Tibial nerve (tissue), 4 donors: ENCODE measurements around the gene ARHGEF28. TPM values are rescaled to one million over a fixed set of nuclear protein-coding genes. Genes with fewer than 3 reads are reported as not detected.

ENCODE experiments used
- DNase-seq, 2 donors: peaks; one replicate each; pipeline ENCODE4 v3.0.0-alpha.2; 2019; ENCODE audit warnings: low spot score in 2 of 2
- H3K27ac ChIP-seq, 4 donors: fragments of 200-600 bp; sonication (generic) in 3 of 4; one replicate each; pipeline ENCODE4 v1.5.1; 2017 to 2019; ENCODE audit warnings: mild to moderate bottlenecking in 1 of 4
- H3K27me3 ChIP-seq, 2 donors: fragments of 200-600 bp; sonication (generic) in 1 of 2; one replicate each; pipeline versions ENCODE4 v1.5.1 to v1.6.0; 2017 to 2019
- H3K36me3 ChIP-seq, 3 donors: fragments of 200-600 bp; sonication (generic); one replicate each; pipeline ENCODE4 v1.5.1; 2018 to 2019
- H3K4me1 ChIP-seq, 4 donors: fragments of 200-600 bp; sonication (generic) in 3 of 4; one replicate each; pipeline ENCODE4 v1.5.1; 2017 to 2019
- H3K4me3 ChIP-seq, 4 donors: fragments of 200-600 bp; sonication (generic) in 3 of 4; one replicate each; pipeline ENCODE4 v1.5.1; 2017 to 2019; ENCODE audit warnings: mild to moderate bottlenecking in 1 of 4, moderate library complexity in 1 of 4
- H3K9me3 ChIP-seq, 4 donors: fragments of 200-600 bp; sonication (generic) in 3 of 4; one replicate each; pipeline ENCODE4 v1.5.1; 2017 to 2019
- EP300 ChIP-seq, 2 donors: sonication (generic); formaldehyde crosslinking; IDR thresholded peaks; one replicate each; pipeline ENCODE4 v1.6.1; 2017; ENCODE audit warnings: antibody characterized with exemption in 2 of 2, mild to moderate bottlenecking in 1 of 2
- POLR2A ChIP-seq, 2 donors: fragments of 450-650 bp; IDR thresholded peaks; one replicate each; pipeline ENCODE4 v1.6.1; 2017; ENCODE audit warnings: antibody characterized with exemption in 2 of 2, mild to moderate bottlenecking in 2 of 2, moderate library complexity in 2 of 2
- WGBS, 2 donors: methylation state at CpG; one replicate each; pipeline ENCODE4 v1.1.5; 2018; 5-methylcytosine and 5-hydroxymethylcytosine counted together
- total RNA-seq, 4 donors: library from RNA; depleted of rRNA; stranded (reverse); fragments of >200 nt; gene quantifications; one replicate each; pipeline ENCODE4 v1.1.0, GENCODE V29; 2016
- TF ChIP-seq, protein P1 (sequence below), 5 experiments: fragments of 200-600 bp in 3 of 5; fragments of 450-650 bp in 2 of 5; sonication (generic) in 3 of 5; IDR thresholded peaks; one replicate each; pipeline ENCODE4 v1.5.1; 2016 to 2019; ENCODE audit warnings: antibody characterized with exemption in 5 of 5, mild to moderate bottlenecking in 3 of 5, moderate library complexity in 2 of 5

ARHGEF28 gene
- total RNA-seq, 4 donors from 2014 or later: 66.0 to 83.9 (median 72.5) TPM

DNA sequence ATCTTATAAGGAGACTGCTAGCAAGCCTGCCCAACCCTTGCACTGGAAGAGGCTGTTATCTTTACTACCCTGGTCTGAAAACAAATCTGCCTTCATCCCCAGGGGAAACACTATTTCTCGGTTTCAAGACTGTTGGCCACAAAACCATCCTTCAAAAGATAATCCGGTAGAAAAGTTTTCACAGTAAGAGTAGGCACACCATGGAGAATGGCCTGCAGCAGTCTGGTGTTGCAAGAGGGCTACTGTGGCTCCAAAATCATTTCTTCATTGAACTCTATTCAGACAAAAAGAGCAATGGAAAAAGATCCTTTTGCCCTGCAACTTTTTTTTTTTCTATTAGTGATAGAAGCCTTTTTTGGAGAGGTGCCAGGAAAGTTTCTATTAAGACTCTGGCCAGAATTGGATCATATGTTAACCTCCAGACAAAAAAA, 163.9 kb downstream of the ARHGEF28 start:
- Histone ChIP-seq H3K27me3 (no peaks in the 10 kb centered on the region), H3K4me3 (no peak overlapping the region), H3K9me3 (no peaks in the 10 kb centered on the region), H3K4me1 (peaks cover 0 to 44% (median 2%) of the 10 kb centered on the region in 4 donors), H3K27ac (peak overlapping the region in 1 of 4 donors; percentile 1), H3K36me3 (no peaks in the 10 kb centered on the region)
- TF ChIP-seq POLR2A (IDR thresholded peaks at IDR 0.05) (no peak), EP300 (IDR thresholded peaks at IDR 0.05) (no peak)
- TF ChIP-seq, protein P1, sequence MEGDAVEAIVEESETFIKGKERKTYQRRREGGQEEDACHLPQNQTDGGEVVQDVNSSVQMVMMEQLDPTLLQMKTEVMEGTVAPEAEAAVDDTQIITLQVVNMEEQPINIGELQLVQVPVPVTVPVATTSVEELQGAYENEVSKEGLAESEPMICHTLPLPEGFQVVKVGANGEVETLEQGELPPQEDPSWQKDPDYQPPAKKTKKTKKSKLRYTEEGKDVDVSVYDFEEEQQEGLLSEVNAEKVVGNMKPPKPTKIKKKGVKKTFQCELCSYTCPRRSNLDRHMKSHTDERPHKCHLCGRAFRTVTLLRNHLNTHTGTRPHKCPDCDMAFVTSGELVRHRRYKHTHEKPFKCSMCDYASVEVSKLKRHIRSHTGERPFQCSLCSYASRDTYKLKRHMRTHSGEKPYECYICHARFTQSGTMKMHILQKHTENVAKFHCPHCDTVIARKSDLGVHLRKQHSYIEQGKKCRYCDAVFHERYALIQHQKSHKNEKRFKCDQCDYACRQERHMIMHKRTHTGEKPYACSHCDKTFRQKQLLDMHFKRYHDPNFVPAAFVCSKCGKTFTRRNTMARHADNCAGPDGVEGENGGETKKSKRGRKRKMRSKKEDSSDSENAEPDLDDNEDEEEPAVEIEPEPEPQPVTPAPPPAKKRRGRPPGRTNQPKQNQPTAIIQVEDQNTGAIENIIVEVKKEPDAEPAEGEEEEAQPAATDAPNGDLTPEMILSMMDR (IDR thresholded peaks at IDR 0.05): no peak
- DNase-seq: no peak
- 34 to 59% methylated on average over 2 of the region's 2 CpGs for WGBS, 2 donors

DNA sequence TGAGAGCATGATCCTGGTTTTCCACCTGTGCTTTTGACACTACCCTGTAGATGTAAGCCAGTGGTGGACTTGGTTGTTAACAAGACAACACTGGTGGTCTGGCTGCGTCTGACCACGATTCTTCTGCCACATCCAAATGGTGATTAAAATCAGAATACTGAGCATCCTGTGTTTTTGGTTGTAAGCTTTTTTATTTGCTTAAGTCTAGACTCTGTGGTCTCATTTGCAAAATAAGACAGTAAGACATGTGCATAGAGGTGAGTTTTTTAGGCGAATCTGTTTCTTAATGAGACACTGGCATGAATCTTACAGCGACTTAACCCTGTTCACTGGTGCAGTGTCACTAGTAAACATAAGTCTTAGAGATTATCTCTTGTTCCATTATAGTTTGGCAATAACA, 165.4 kb downstream of the ARHGEF28 start:
- no peak overlapping the region for H3K4me3 ChIP-seq
- H3K27me3 ChIP-seq: no peaks in the 10 kb centered on the region
- H3K9me3 ChIP-seq: no peaks in the 10 kb centered on the region
- DNase-seq: no peak
- H3K27ac ChIP-seq: peak overlapping the region in 1 of 4 donors; percentile 4
- WGBS, 2 donors: 78 to 83% methylated on average over 4 of the region's 4 CpGs
- H3K36me3 ChIP-seq: no peaks in the 10 kb centered on the region
- TF ChIP-seq, protein P1 (IDR thresholded peaks at IDR 0.05): no peak
- TF ChIP-seq EP300 (IDR thresholded peaks at IDR 0.05) (no peak), POLR2A (IDR thresholded peaks at IDR 0.05) (no peak)
- H3K4me1 ChIP-seq: peaks cover 0 to 53% (median 2%) of the 10 kb centered on the region in 4 donors

DNA sequence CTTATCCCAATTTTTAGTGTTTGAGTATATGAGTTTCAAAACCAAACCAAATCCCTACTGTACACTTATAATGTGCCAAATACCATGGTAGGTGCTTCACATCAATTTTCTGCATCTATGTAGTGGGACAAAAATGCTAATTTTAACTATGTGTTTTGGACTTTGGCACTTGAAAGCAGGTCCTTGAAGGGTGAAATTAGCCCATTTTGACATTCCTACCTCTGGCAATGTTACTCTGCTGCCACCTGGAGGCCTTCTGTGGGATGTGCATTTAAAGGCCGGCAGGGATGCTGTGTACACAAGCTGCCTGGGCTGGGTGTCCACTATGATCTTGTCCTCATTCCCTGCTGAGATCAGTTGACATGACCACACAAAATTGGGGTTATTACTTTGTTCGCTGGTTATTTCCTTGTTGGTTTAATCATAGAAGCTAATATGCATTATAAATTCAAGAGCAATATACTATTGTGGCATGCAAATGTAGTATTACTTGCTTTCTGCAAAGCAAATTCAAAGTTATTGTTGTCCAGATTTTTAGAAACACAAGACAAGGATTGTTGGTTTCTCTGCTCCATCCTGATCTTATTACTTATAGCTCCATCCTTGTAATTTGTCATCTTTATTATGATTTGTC, 166.8 kb downstream of the ARHGEF28 start:
- Histone ChIP-seq H3K4me1 (peaks cover 0 to 55% (median 2%) of the 10 kb centered on the region in 4 donors), H3K4me3 (no peak overlapping the region), H3K27me3 (no peaks in the 10 kb centered on the region), H3K36me3 (no peaks in the 10 kb centered on the region), H3K9me3 (no peaks in the 10 kb centered on the region), H3K27ac (no peak overlapping the region)
- no peak for TF ChIP-seq EP300 (IDR thresholded peaks at IDR 0.05)
- TF ChIP-seq, protein P1 (IDR thresholded peaks at IDR 0.05): peak; percentile 90 to 97 (median 94)
- 0 to 4% methylated on average over 2 of the region's 2 CpGs for WGBS, 2 donors
- DNase-seq: peak; percentile 71 to 90

DNA sequence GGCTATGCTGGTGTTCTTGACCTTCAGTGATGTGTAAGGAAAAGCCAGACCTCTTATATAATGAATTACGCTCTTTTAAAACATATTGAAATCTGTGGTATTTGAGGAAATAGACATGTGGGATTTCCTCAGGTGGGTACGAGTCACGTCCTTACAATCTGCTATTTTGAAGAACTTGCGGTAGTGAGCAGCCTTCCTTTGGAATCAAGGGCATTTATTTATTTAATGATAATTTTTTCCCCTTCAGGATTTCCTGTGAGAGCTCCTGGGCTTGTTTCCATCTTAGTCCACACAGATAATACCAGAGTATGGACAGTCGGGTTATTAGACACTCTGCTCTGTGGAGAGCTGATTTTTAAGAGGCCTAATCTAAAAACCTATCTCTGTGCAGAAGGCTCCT, 167.9 kb downstream of the ARHGEF28 start:
- TF ChIP-seq, protein P1 (IDR thresholded peaks at IDR 0.05): no peak
- TF ChIP-seq POLR2A (IDR thresholded peaks at IDR 0.05): no peak
- TF ChIP-seq EP300 (IDR thresholded peaks at IDR 0.05): no peak
- H3K27me3 ChIP-seq: no peaks in the 10 kb centered on the region
- 80 to 90% methylated on average over 5 of the region's 5 CpGs for WGBS, 2 donors

More for the DNA sequence above, 167.9 kb downstream of the ARHGEF28 start:
- no peak for DNase-seq
- H3K4me1 ChIP-seq: peaks cover 0 to 55% (median 2%) of the 10 kb centered on the region in 4 donors
- no peaks in the 10 kb centered on the region for H3K36me3 ChIP-seq
- no peak overlapping the region for H3K4me3 ChIP-seq
- no peaks in the 10 kb centered on the region for H3K9me3 ChIP-seq
- H3K27ac ChIP-seq: no peak overlapping the region
